HepG2 (cell line): ENCODE results near the gene SNRNP25. TPM values are rescaled to one million over a fixed set of nuclear protein-coding genes. Genes with fewer than 3 reads are reported as not detected.
"Not testable (repeated sequence)": the region's sequence is repeated elsewhere in the genome, so short reads cannot be mapped to it uniquely, and the experiment has no call there.

Source experiments
- ATAC-seq: fragments of 200-7000 bp; cut with Tn5 transposase; 3 replicates; pipeline ENCODE4 v1.9.1; 2020; ENCODE audit warnings: mild to moderate bottlenecking, moderate library complexity
- BruUV-seq: library from RNA; stranded (reverse); fragments of 400-500 nt; replicated peaks from 2 replicates; lab custom pipeline; 2021; lab: Mats Ljungman, UMichigan
- CTCF ChIA-PET: fragments of 300-600 bp; formaldehyde crosslinking; extraction: SDS; loops from one replicate; lab custom pipeline; 2021; ENCODE audit warnings: low total read pairs, inconsistent platforms, low intra/inter-chr PET ratio; lab: Yijun Ruan, JAX
- POLR2A ChIA-PET: fragments of 350-600 bp; sonication (Branson Sonifier 250); formaldehyde crosslinking; loops from one replicate; lab custom pipeline; 2020; ENCODE audit warnings: antibody characterized with exemption, inconsistent platforms; lab: Yijun Ruan, JAX
- DNase-seq: peaks from one replicate; pipeline ENCODE4 v3.0.0-alpha.2; 2015; ENCODE audit warnings: low spot score
- FAIRE-seq: peaks from 3 replicates; lab custom pipeline; 2011; peaks lifted over from hg19 to GRCh38; lab: Jason Lieb, UNC
- H2AFZ ChIP-seq: one replicate; pipeline ENCODE4 v1.6.1; 2011; ENCODE audit warnings: low read length, inconsistent platforms
- H3K27ac ChIP-seq: fragments of 300-600 bp; 3 replicates; pipeline ENCODE4 v1.8.0; 2011; ENCODE audit warnings: mixed run types, mild to moderate bottlenecking, mixed read lengths, low read length, inconsistent platforms; ENCODE audit not compliant: insufficient read depth; ENCODE audit errors: extremely low read length
- H3K27me3 ChIP-seq, 2 experiments: fragments of 200-600 bp in 1 of 2; 2 replicates in 1 of 2; 3 replicates in 1 of 2; pipeline versions ENCODE4 v1.6.0 to v1.8.0; 2011; ENCODE audit warnings: low read length in 2 of 2, mild to moderate bottlenecking in 2 of 2, moderate library complexity in 2 of 2, inconsistent platforms in 1 of 2; ENCODE audit not compliant: insufficient read depth in 2 of 2, control insufficient read depth in 1 of 2
- H3K36me3 ChIP-seq, 2 experiments: fragments of 200-600 bp in 1 of 2; replicated peaks in 1 of 2; 2 replicates in 1 of 2; 3 replicates in 1 of 2; pipeline versions ENCODE4 v1.5.1 to v1.8.0; 2011; ENCODE audit warnings: low read length in 2 of 2, inconsistent platforms in 1 of 2; ENCODE audit not compliant: insufficient read depth in 2 of 2, control insufficient read depth in 1 of 2
- H3K4me1 ChIP-seq: 2 replicates; pipeline ENCODE4 v1.5.1; 2012; ENCODE audit warnings: low read length, inconsistent platforms; ENCODE audit not compliant: insufficient read depth
- H3K4me2 ChIP-seq: 2 replicates; pipeline ENCODE4 v1.6.0; 2011; ENCODE audit warnings: low read depth, low read length, inconsistent platforms
- H3K4me3 ChIP-seq, 3 experiments: fragments of 200-600 bp in 1 of 3; sonication (generic), shearing (Covaris generic) in 1 of 3; replicated peaks in 1 of 3; 2 replicates each; pipeline ENCODE4 v1.5.1; 2011 to 2016; ENCODE audit warnings: low read length in 3 of 3, inconsistent platforms in 2 of 3, low read depth in 2 of 3, mild to moderate bottlenecking in 2 of 3, control low read depth in 1 of 3, mixed read lengths in 1 of 3; ENCODE audit not compliant: insufficient read depth in 1 of 3
- H3K79me2 ChIP-seq: one replicate; pipeline ENCODE4 v1.6.1; 2011; ENCODE audit warnings: low read length, inconsistent platforms; ENCODE audit not compliant: insufficient read depth
- H3K9ac ChIP-seq: 2 replicates; pipeline ENCODE4 v1.6.0; 2011; ENCODE audit warnings: mild to moderate bottlenecking, low read depth, low read length, inconsistent platforms; ENCODE audit not compliant: insufficient read depth
- H3K9me3 ChIP-seq: 2 replicates; pipeline ENCODE4 v1.5.1; 2012; ENCODE audit warnings: mild to moderate bottlenecking, low read length
- H4K20me1 ChIP-seq: 2 replicates; pipeline ENCODE4 v1.6.0; 2011; ENCODE audit warnings: inconsistent platforms, mild to moderate bottlenecking, low read length, moderate library complexity; ENCODE audit not compliant: insufficient read depth
- CTCF ChIP-seq: sonication (generic); formaldehyde crosslinking; IDR thresholded peaks from 2 replicates; pipeline ENCODE4 v1.5.0; 2020; ENCODE audit warnings: mild to moderate bottlenecking, missing genetic modification reagents, moderate library complexity
- WGBS: methylation state at CpG from one replicate; pipeline ENCODE4 v1.1.6; 2017; ENCODE audit warnings: low lambda C conversion rate; 5-methylcytosine and 5-hydroxymethylcytosine counted together
- in situ Hi-C: cut with HindIII; loops from 2 replicates; pipeline ENCODE4 v1.10.0; 2017; ENCODE audit warnings: low pct_unique_long_range_greater_than_20kb; ENCODE audit not compliant: extremely low pct_ligation_motif_present
- intact Hi-C: fragments of 100-400 bp; cut with micrococcal nuclease; formaldehyde crosslinking; loops from one replicate; pipeline ENCODE4 v1.10.0; 2022; ENCODE audit not compliant: unreplicated experiment
- polyA plus RNA-seq, 8 experiments: library from polyadenylated mRNA; depleted of rRNA in 3 of 8; stranded (reverse) in 7 of 8; unstranded in 1 of 8; fragments of >200 nt; fragmentation: Illumina TruSeq in 4 of 8; extraction: Trizol in 4 of 8; gene quantifications; 2 replicates each; pipeline versions ENCODE4 v1.2.1 to v1.2.3, GENCODE V29; 2011 to 2016; ENCODE audit warnings: low read depth in 4 of 8, missing spikeins in 1 of 8, mixed read lengths in 1 of 8; ENCODE audit not compliant: insufficient read depth in 1 of 8
- total RNA-seq, 5 experiments: library from RNA; depleted of rRNA; stranded (reverse); fragments of >200 nt; fragmentation: Illumina TruSeq; extraction: Trizol; gene quantifications; 2 replicates each; pipeline ENCODE4 v1.2.3, GENCODE V29; 2016; ENCODE audit warnings: low read depth in 1 of 5

Gene SNRNP25
- total and polyA plus RNA-seq, 2 of the 13 experiments (the other 11 are each of a cell fraction or from before 2014, with no cell fraction given) = 34.1 to 97.4 TPM

DNA sequence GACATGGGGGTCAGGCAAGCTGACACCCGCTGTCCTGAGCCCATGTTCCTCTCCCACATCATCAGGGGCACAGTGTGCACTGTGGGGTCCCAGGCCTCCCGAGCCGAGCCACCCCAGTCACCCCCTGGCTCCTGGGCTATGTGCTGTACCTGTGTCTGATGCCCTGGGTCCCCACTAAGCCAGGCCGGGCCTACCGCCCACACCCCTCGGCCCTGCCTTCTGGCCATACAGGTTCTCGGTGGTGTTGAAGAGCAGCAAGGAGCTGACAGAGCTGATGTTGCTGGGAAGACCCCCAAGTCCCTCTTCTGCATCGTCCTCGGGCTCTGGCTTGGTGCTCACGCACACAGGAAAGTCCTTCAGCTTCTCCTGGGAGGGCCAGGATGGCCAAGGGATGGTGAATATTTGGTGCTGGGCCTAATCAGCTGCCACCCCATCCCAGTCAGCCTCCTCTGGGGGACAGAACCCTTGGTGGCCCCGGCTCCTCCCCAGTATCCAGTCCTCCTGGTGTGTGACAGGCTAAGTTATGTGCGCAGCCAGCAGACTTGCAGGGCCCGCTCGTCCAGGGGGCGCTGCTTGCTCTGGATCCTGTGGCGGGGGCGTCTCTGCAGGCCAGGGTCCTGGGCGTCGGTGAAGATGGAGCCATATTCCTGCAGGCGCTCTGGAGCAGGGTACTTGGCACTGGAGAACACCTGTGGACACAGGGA is 36.4 kb upstream of the SNRNP25 start:
- BruUV-seq, H3K4me2 ChIP-seq, H3K9me3 ChIP-seq, DNase-seq, H4K20me1 ChIP-seq, H3K4me1 ChIP-seq, H3K36me3 ChIP-seq, intact Hi-C loops, H2AFZ ChIP-seq, H3K4me3 ChIP-seq, H3K79me2 ChIP-seq, POLR2A ChIA-PET, H3K9ac ChIP-seq, H3K27me3 ChIP-seq, FAIRE-seq, in situ Hi-C loops, ATAC-seq, H3K27ac ChIP-seq, CTCF ChIA-PET: not testable (repeated sequence)
- TF ChIP-seq CTCF (CRISPR knock-in tag) = 0 out of 2 replicates have a peak, but pooled peaks have one; percentile 12
- WGBS = 36% methylated on average over 5 of the region's 20 CpGs

DNA sequence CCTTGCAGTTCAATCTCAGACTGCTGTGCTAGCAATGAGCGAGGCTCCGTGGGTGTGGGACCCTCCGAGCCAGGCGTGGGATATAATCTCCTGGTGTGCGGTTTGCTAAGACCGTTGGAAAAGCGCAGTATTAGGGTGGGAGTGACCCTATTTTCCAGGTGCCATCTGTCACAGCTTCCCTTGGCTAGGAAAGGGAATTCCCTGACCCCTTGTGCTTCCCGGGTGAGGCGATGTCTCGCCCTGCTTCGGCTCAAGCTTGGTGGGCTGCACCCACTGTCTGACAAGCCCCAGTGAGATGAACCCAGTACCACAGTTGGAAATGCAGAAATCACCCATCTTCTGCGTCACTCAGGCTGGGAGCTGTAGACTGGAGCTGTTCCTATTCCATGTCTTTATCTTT is 32.7 kb upstream of the SNRNP25 start:
- CTCF ChIA-PET, H2AFZ ChIP-seq, in situ Hi-C loops, H3K27ac ChIP-seq, intact Hi-C loops, ATAC-seq, H3K4me2 ChIP-seq, H3K36me3 ChIP-seq, H3K79me2 ChIP-seq, H4K20me1 ChIP-seq, DNase-seq, H3K9me3 ChIP-seq, BruUV-seq, H3K27me3 ChIP-seq, H3K9ac ChIP-seq, H3K4me1 ChIP-seq, H3K4me3 ChIP-seq, POLR2A ChIA-PET, FAIRE-seq: not testable (repeated sequence)
- WGBS = 44% methylated on average over 7 of the region's 12 CpGs

DNA sequence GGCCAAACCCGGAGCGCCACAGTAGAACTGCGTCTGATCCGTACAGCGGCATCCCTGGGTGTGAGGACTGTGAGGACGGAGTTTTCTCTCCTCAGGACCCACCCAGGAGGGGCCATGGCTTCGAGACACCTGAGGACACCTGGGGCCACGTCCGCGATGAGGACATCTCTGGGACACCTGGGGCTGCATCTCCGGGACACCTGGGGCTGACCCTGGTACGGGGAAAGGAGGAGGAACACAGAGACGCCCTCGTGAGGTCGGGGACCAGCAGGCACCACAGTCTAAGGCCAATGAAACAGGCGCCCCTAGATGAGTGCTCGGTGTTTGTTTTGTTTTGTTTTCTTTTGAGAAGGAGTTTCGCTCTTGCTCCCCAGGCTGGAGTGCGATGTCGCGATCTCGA is 29.5 kb upstream of the SNRNP25 start:
- FAIRE-seq, BruUV-seq, H3K27me3 ChIP-seq, H3K4me3 ChIP-seq, intact Hi-C loops, in situ Hi-C loops, ATAC-seq, POLR2A ChIA-PET, H3K27ac ChIP-seq, H3K79me2 ChIP-seq, H3K36me3 ChIP-seq, H3K9me3 ChIP-seq, H3K9ac ChIP-seq, H4K20me1 ChIP-seq, H2AFZ ChIP-seq, CTCF ChIA-PET, DNase-seq, H3K4me2 ChIP-seq, H3K4me1 ChIP-seq: not testable (repeated sequence)
- 94% methylated on average over 6 of the region's 22 CpGs for WGBS

GRCh38 chr16:25926-26348 is 27.7 kb upstream of the SNRNP25 start:
- POLR2A ChIA-PET, CTCF ChIA-PET, BruUV-seq, H3K27me3 ChIP-seq, in situ Hi-C loops, H3K4me1 ChIP-seq, intact Hi-C loops, H3K4me2 ChIP-seq, H2AFZ ChIP-seq, H3K9ac ChIP-seq, H3K79me2 ChIP-seq, DNase-seq, H3K4me3 ChIP-seq, ATAC-seq, H3K9me3 ChIP-seq, H4K20me1 ChIP-seq, FAIRE-seq, H3K27ac ChIP-seq, H3K36me3 ChIP-seq: not testable (repeated sequence)
- WGBS = 0% methylated on average over 2 of the region's 5 CpGs
